ENCODE results near the gene TMEM147. TPM values are rescaled to one million over a fixed set of nuclear protein-coding genes. Genes with fewer than 3 reads are reported as not detected.

TMEM147 gene
- total and polyA plus RNA-seq, 7 donors = 24.5 to 123 (median 68.3) TPM

DNA sequence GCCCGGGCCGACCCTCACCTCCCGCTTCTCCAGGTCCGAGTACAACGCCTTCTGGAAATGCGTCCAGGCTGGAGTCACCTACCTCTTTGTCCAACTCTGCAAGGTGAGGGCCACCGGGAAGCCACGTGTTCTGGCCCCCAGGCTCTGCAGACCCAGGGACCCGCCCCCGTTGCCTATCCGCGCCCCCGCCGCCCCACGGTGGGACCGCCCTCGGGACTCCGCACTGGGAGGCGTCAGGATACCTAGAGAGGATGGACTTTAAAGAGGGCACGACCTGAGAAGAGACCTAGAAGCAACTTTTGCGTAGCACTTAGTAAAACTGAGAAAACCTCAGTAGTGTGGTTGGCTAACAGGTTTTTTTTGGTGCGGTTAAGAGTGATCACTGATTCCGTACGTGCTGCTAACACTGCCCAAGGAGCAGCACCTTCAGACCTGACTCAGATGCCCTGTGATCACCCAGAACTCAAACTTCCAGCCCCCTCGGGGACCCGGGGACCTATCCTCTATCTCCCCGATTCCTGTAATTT is 492 bp downstream of the TMEM147 start:
- H3K4me3 ChIP-seq = peak overlapping the region; percentile 68 to 97 (median 90)
- H3K9me3 ChIP-seq = no peaks in the 10 kb centered on the region
- H3K4me1 ChIP-seq = peaks cover 0 to 29% (median 26%) of the 10 kb centered on the region in 4 donors
- peak; percentile 70 for DNase-seq
- H3K27me3 ChIP-seq = no peaks in the 10 kb centered on the region
- TF ChIP-seq, protein P1, sequence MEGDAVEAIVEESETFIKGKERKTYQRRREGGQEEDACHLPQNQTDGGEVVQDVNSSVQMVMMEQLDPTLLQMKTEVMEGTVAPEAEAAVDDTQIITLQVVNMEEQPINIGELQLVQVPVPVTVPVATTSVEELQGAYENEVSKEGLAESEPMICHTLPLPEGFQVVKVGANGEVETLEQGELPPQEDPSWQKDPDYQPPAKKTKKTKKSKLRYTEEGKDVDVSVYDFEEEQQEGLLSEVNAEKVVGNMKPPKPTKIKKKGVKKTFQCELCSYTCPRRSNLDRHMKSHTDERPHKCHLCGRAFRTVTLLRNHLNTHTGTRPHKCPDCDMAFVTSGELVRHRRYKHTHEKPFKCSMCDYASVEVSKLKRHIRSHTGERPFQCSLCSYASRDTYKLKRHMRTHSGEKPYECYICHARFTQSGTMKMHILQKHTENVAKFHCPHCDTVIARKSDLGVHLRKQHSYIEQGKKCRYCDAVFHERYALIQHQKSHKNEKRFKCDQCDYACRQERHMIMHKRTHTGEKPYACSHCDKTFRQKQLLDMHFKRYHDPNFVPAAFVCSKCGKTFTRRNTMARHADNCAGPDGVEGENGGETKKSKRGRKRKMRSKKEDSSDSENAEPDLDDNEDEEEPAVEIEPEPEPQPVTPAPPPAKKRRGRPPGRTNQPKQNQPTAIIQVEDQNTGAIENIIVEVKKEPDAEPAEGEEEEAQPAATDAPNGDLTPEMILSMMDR (IDR thresholded peaks at IDR 0.05) = no peak
- TF ChIP-seq EP300 (IDR thresholded peaks at IDR 0.05) (no peak), POLR2A (IDR thresholded peaks at IDR 0.05) (no peak), POLR2AphosphoS5 (IDR thresholded peaks at IDR 0.05) (no peak)
- H3K27ac ChIP-seq = peak overlapping the region; percentile 79 to 90 (median 88)
- 2% methylated on average over 27 of the region's 27 CpGs for WGBS, 2 donors
- intact Hi-C loops (cut with DNase I) = loop anchor here (1.0 to 5.0 kb wide), 4 partner anchors 66 to 171 kb away; partner anchors contain the start of genes COX6B1, HAUS5 and RBM42
- peaks cover 0 to 16% (median 0%) of the 10 kb centered on the region in 4 donors for H3K36me3 ChIP-seq

DNA sequence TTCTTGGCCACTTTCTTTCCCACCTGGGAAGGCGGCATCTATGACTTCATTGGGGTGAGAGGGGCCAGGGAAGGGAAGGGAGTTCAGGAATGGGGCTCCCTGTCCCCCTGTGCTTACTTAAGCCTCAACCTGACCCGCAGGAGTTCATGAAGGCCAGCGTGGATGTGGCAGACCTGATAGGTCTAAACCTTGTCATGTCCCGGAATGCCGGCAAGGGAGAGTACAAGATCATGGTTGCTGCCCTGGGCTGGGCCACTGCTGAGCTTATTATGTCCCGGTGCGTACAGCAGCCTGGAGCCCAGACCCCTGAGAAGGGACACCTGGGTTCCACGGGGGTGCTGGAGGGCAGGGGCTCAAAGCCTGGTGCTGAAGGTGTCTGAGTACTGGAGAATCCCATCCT is 1.1 kb downstream of the TMEM147 start:
- peaks cover 0 to 16% (median 0%) of the 10 kb centered on the region in 4 donors for H3K36me3 ChIP-seq
- TF ChIP-seq EP300 (IDR thresholded peaks at IDR 0.05) (no peak), POLR2A (IDR thresholded peaks at IDR 0.05) (no peak), POLR2AphosphoS5 (IDR thresholded peaks at IDR 0.05) (no peak)
- TF ChIP-seq, protein P1 (IDR thresholded peaks at IDR 0.05) = no peak
- peak overlapping the region in 3 of 4 donors; percentile 68 to 97 (median 91) for H3K4me3 ChIP-seq
- no peaks in the 10 kb centered on the region for H3K27me3 ChIP-seq
- intact Hi-C loops (cut with DNase I) = loop anchor here (5.0 kb wide), 3 partner anchors 66 to 101 kb away; partner anchors contain the start of genes COX6B1, HAUS5 and RBM42
- DNase-seq = no peak
- H3K4me1 ChIP-seq = peaks cover 0 to 29% (median 26%) of the 10 kb centered on the region in 4 donors
- no peak overlapping the region for H3K27ac ChIP-seq
- 77 to 84% methylated on average over 8 of the region's 8 CpGs for WGBS, 2 donors
- H3K9me3 ChIP-seq = no peaks in the 10 kb centered on the region

DNA sequence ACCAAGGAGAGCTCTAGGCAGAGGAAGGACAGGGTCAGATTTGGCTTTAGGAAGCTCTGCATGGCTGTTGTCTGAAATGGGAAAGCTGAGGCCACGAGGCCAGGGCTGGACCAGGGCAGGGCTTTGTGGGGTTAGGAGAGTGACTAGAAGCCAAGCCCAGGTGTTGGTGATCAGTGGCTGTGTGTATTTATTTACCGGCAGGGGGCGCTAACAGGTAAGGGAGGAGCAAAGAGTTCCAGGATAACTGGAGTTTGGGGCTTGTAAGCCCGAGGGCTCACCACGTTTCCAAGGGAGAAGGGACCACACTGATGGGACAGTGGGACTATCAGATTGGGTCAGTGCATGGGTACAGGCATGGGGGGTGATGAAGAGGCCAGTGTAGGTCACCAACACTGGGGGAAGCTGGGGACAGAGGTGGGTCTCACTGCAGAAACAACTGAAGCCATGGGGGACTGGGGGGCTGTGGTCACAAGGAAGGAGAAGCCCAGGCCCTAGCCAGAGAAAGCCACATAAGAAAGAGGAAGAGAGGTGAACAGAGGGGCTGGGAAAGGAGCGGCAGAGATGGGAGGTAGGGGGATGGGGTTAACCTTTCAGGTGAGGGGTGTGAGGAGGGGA is 3.9 kb downstream of the TMEM147 start:
- Histone ChIP-seq H3K9me3 (no peaks in the 10 kb centered on the region), H3K4me1 (peaks cover 0 to 25% (median 24%) of the 10 kb centered on the region in 4 donors), H3K27me3 (no peaks in the 10 kb centered on the region), H3K27ac (no peak overlapping the region), H3K36me3 (peaks cover 0 to 16% (median 0%) of the 10 kb centered on the region in 4 donors), H3K4me3 (no peak overlapping the region)
- DNase-seq = no peak
- WGBS, 2 donors = 19 to 23% methylated on average over 6 of the region's 6 CpGs
- intact Hi-C loops (cut with DNase I) = loop anchor here (5.0 kb wide), 3 partner anchors 63 to 98 kb away; partner anchors contain the start of genes COX6B1, HAUS5 and RBM42
- TF ChIP-seq, protein P1 (IDR thresholded peaks at IDR 0.05) = peak; percentile 25 to 83 (median 66)
- no peak for TF ChIP-seq EP300 (IDR thresholded peaks at IDR 0.05)

DNA sequence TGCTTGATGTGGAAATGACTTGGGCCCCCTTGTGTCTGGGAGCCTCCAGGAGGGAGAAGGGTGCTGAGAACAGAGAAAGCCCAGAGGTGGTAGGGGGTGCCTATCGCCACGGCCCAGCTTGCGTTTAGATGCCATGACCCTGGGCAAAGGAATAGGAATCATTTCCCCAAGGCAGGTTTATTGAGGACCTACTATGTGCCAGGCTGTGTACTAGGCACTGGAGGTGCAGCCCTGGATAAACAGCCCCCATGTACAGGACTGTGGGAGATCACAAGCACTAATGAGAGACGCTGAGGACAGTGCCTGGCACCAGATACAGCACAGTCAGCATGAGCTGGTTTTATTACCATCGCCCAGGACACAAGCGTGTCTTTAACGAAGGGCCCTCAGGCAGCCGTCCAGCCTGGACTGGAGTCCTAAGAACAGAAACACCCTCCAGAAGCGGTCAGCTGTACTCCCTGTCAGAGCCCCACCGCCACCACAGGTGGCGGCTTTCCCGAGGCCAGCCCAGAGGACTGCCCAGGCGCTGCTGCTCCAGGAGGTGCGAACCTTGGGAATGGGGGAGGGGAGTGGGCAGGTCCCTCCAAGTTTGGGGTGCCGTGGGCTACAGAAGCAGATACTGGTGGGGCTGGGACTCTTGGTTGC is 4.6 kb downstream of the TMEM147 start:
- Histone ChIP-seq H3K27me3 (no peaks in the 10 kb centered on the region), H3K4me3 (no peak overlapping the region), H3K9me3 (no peaks in the 10 kb centered on the region), H3K27ac (no peak overlapping the region), H3K36me3 (peaks cover 0 to 16% (median 0%) of the 10 kb centered on the region in 4 donors), H3K4me1 (peaks cover 0 to 18% (median 17%) of the 10 kb centered on the region in 4 donors)
- TF ChIP-seq POLR2A (IDR thresholded peaks at IDR 0.05) (no peak), POLR2AphosphoS5 (IDR thresholded peaks at IDR 0.05) (no peak), EP300 (IDR thresholded peaks at IDR 0.05) (no peak)
- TF ChIP-seq, protein P1 (IDR thresholded peaks at IDR 0.05) = no peak
- 90 to 91% methylated on average over 15 of the region's 15 CpGs for WGBS, 2 donors
- DNase-seq = no peak
- intact Hi-C loops (cut with DNase I) = loop anchor here (5.0 kb wide), 3 partner anchors 62 to 97 kb away; partner anchors contain the start of genes COX6B1, HAUS5 and RBM42
